HG02852 (cell line): ENCODE results near the gene SMO.
A peak's percentile ranks its signal among the peaks of the same experiment; 100 is the strongest.
"Not testable (repeated sequence)": the region's sequence is repeated elsewhere in the genome, so short reads cannot be mapped to it uniquely, and the experiment has no call there.

ENCODE experiments used
- ATAC-seq: cut with Tn5 transposase; IDR thresholded peaks from one replicate; pipeline ENCODE4 v1.9.1; 2021; ENCODE audit warnings: mild to moderate bottlenecking, moderate library complexity; ENCODE audit not compliant: unreplicated experiment

The SMO gene

GRCh38 chr7:129169686-129170440 lies 18.6 kb upstream of the SMO start:
- ATAC-seq, result peak; percentile 68

- no peak for ATAC-seq
Observed at GRCh38 chr7:129170441-129171021, 17.9 kb upstream of the SMO start.

- not testable (repeated sequence) for ATAC-seq
Observed at GRCh38 chr7:129173861-129174260, 14.6 kb upstream of the SMO start.

GRCh38 chr7:129176916-129177710 lies 11.3 kb upstream of the SMO start:
- ATAC-seq, result no peak

- no peak for ATAC-seq
Observed at GRCh38 chr7:129184981-129185670, 3.3 kb upstream of the SMO start.

GRCh38 chr7:129186749-129187260 lies 1.6 kb upstream of the SMO start:
- no peak for ATAC-seq

GRCh38 chr7:129187681-129188371 lies 607 bp upstream of the SMO start:
- ATAC-seq, result no peak

- ATAC-seq, result no peak
Observed at GRCh38 chr7:129188892-129189660, 643 bp downstream of the SMO start.

GRCh38 chr7:129189661-129190310 lies 1.4 kb downstream of the SMO start:
- no peak for ATAC-seq

GRCh38 chr7:129191272-129191671 lies 2.8 kb downstream of the SMO start:
- ATAC-seq, result no peak

- ATAC-seq, result no peak
Observed at GRCh38 chr7:129193892-129194291, 5.5 kb downstream of the SMO start.

GRCh38 chr7:129197771-129198170 lies 9.3 kb downstream of the SMO start:
- no peak for ATAC-seq

GRCh38 chr7:129199406-129199805 lies 11.0 kb downstream of the SMO start:
- no peak for ATAC-seq

- no peak for ATAC-seq
Observed at GRCh38 chr7:129202058-129202777, 13.8 kb downstream of the SMO start.

GRCh38 chr7:129203050-129203741 lies 14.8 kb downstream of the SMO start:
- no peak for ATAC-seq

GRCh38 chr7:129205126-129205818 lies 16.8 kb downstream of the SMO start:
- ATAC-seq, result no peak
